Upper lobe of left lung (tissue), 4 donors: ENCODE data around the gene LRP1.

ENCODE experiments used
- CTCF ChIP-seq, 6 experiments: fragments of 450-650 bp in 4 of 6; fragments of 200-600 bp in 2 of 6; sonication (generic) in 2 of 6; IDR thresholded peaks; one replicate each; pipeline ENCODE4 v1.5.1; 2016 to 2019; ENCODE audit warnings: antibody characterized with exemption in 6 of 6
- EP300 ChIP-seq, 4 donors: sonication (generic); formaldehyde crosslinking; IDR thresholded peaks; one replicate each; pipeline ENCODE4 v1.5.1; 2017; ENCODE audit warnings: antibody characterized with exemption in 4 of 4, control low read depth in 2 of 4

GRCh38 chr12:57159311-57159710, 31.0 kb downstream of the LRP1 start:
- TF ChIP-seq CTCF (IDR thresholded peaks at IDR 0.05), result no peak
- TF ChIP-seq EP300 (IDR thresholded peaks at IDR 0.05), result no peak
